22Rv1 (cell line): ENCODE measurements around the gene GATAD2B.

Source experiments
- H3K27ac ChIP-seq: fragments of 450-650 bp; 2 replicates; pipeline ENCODE4 v1.5.1; 2017
- CTCF ChIP-seq: fragments of 450-650 bp; IDR thresholded peaks from 2 replicates; pipeline ENCODE4 v1.5.1; 2017; ENCODE audit warnings: mild to moderate bottlenecking
- ZFX ChIP-seq: fragments of 450-650 bp; IDR thresholded peaks from 2 replicates; pipeline ENCODE4 v1.6.1; 2017; ENCODE audit warnings: antibody characterized with exemption, borderline replicate concordance

The GATAD2B gene

GRCh38 chr1:153926405-153926804 lies 3.6 kb upstream of the GATAD2B start:
- TF ChIP-seq CTCF (no peak), ZFX (no peak)
- H3K27ac ChIP-seq: no peak overlapping the region

GRCh38 chr1:153922076-153922971 lies 448 bp downstream of the GATAD2B start:
- H3K27ac ChIP-seq: peak overlapping the region; percentile 90
- no peak for TF ChIP-seq ZFX
- TF ChIP-seq CTCF: peak; percentile 55

DNA sequence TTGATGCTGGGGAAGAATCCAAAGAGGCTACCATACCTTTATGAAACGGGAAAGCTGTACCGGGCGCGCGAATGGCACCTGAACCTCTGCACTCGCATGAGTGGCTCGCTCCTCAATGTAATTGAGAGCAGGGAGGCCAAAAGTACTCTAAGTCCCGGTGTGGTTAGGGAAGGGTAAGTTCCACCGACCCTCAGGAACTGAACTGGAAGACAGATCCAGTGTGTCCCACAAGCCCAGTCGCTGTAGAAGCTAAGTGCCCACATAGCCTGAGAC lies 1.0 kb downstream of the GATAD2B start:
- TF ChIP-seq ZFX (no peak), CTCF (no peak)
- peak overlapping the region; percentile 90 for H3K27ac ChIP-seq

DNA sequence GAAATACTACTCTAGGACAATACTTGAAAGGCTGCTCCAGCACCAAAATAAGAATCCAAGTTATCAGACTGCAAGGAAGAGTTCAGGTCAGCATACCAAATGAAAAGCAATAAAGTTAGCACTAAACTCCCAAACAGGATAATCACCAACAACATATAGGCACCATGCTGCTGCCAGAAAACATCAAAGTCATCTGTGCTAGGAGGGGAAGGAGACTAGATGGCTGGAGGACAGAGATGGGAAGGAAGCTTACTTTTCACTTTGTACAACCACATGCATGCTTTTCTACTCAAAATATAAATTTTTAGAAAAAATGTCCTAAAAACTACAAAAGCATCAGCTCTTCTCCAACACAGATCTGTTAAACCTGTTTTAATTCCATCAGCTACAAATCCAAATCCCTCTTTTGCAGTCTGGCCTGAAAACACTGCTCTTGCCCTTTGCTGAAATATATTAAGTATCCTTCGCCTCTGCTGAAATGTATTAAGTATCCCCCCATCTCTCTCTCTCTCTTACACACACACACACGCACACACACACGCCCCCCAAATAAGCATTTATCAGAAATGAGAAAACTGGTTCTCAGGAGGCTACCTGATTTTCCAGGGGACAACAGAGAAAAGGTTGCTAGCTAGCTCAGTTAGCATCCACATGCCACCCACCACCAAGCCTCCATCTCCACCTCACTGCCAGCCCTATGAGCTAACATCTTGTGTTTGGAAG lies 1.5 kb downstream of the GATAD2B start:
- H3K27ac ChIP-seq: peak overlapping the region; percentile 90; the same call in 1 of the 2 replicates
- TF ChIP-seq CTCF (no peak), ZFX (no peak)

GRCh38 chr1:153919876-153920852 lies 2.6 kb downstream of the GATAD2B start:
- TF ChIP-seq ZFX: no peak
- TF ChIP-seq CTCF: no peak
- H3K27ac ChIP-seq: peak overlapping the region; percentile 90; the same call in 1 of the 2 replicates

DNA sequence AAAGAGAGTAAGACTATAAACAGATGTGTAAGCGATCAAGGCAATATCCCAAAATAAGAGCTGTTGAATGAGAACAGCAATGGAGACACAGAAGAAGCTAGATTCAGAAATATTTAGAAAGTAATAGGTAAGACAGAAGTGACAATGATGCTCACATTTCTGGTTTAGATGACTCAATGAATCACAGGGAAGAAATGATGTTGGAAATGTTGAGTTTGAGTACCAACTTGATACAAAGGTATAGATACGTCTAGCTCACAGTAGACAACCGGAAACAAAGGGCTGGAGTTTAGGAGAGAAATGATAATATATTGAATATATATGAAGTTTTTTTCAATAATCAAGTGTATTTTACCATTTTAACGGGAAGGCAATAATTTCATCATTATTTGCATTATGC lies 6.5 kb downstream of the GATAD2B start:
- TF ChIP-seq CTCF (no peak), ZFX (no peak)
- no peak overlapping the region for H3K27ac ChIP-seq
